ENCODE data around the gene ANKMY1. TPM values are rescaled to one million over a fixed set of nuclear protein-coding genes. Genes with fewer than 3 reads are reported as not detected.

ANKMY1 gene
- total and polyA plus RNA-seq, 4 donors = 9.3 to 34.8 (median 14.8) TPM

DNA sequence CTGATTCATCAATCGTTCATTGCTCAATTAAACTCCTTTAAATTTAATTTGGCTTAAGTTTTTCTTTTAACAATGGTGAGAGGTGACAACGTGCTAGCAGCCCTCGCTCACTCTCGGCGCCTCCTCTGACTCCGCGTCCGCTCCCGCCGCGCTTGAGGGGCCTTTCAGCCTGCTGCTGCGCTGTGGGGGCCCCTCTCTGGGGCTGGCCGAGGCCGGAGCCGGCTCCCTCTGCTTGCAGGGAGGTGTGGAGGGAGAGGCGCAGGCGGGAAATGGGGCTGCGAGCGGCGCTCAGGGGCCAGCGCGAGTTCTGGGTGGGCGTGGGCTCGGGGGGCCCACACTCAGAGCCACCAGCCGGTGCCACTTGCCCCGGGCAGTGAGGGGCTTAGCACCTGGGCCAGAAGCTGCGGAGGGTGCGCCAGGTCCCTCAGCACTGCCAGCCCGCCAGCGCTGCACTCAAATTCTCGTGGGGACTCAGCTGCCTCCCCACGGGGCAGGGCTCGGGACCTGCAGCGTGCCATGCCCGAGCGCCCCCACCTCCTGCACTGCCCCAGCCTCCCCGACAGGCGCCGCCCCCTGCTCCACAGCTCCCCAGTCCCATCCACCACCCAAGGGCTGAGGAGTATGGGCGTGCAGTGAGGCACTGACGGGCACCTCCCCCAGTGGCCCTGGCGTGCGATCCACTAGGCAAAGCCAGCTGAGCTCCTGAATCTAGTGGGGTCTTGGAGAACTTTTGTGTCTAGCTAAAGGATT is 19.6 kb downstream of the ANKMY1 start:
- no peak overlapping the region for H3K27ac ChIP-seq (ENCODE audit: low read depth in 1 of 2, low read length in 1 of 2)
- peaks cover 0 to 12% (median 2%) of the 10 kb centered on the region in 4 donors for H3K36me3 ChIP-seq (ENCODE audit: control insufficient read depth in 4 of 4, insufficient read depth in 4 of 4, low read length in 4 of 4)
- 95 to 97% methylated on average over 43 of the region's 43 CpGs for WGBS, 2 donors
- no peak for ATAC-seq (ENCODE audit: insufficient read depth, low FRiP score)
- H3K27me3 ChIP-seq (ENCODE audit: control insufficient read depth in 3 of 3, insufficient read depth in 3 of 3, low read length in 2 of 3) = no peaks in the 10 kb centered on the region
- TF ChIP-seq, protein P1, sequence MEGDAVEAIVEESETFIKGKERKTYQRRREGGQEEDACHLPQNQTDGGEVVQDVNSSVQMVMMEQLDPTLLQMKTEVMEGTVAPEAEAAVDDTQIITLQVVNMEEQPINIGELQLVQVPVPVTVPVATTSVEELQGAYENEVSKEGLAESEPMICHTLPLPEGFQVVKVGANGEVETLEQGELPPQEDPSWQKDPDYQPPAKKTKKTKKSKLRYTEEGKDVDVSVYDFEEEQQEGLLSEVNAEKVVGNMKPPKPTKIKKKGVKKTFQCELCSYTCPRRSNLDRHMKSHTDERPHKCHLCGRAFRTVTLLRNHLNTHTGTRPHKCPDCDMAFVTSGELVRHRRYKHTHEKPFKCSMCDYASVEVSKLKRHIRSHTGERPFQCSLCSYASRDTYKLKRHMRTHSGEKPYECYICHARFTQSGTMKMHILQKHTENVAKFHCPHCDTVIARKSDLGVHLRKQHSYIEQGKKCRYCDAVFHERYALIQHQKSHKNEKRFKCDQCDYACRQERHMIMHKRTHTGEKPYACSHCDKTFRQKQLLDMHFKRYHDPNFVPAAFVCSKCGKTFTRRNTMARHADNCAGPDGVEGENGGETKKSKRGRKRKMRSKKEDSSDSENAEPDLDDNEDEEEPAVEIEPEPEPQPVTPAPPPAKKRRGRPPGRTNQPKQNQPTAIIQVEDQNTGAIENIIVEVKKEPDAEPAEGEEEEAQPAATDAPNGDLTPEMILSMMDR (IDR thresholded peaks at IDR 0.05; ENCODE audit: control extremely low read depth, extremely low read depth) = no peak
- no peak overlapping the region for H3K4me3 ChIP-seq
- H3K9ac ChIP-seq (ENCODE audit: insufficient read depth in 1 of 2, low read length in 2 of 2) = no peak overlapping the region
- no peaks in the 10 kb centered on the region for H3K4me1 ChIP-seq (ENCODE audit: control insufficient read depth in 5 of 5, insufficient read depth in 5 of 5, low read length in 5 of 5)
- H3K9me3 ChIP-seq (ENCODE audit: control insufficient read depth in 4 of 4, insufficient read depth in 3 of 4, low read length in 3 of 4) = peaks cover 0 to 2% (median 0%) of the 10 kb centered on the region in 4 donors
- DNase-seq = no peak

DNA sequence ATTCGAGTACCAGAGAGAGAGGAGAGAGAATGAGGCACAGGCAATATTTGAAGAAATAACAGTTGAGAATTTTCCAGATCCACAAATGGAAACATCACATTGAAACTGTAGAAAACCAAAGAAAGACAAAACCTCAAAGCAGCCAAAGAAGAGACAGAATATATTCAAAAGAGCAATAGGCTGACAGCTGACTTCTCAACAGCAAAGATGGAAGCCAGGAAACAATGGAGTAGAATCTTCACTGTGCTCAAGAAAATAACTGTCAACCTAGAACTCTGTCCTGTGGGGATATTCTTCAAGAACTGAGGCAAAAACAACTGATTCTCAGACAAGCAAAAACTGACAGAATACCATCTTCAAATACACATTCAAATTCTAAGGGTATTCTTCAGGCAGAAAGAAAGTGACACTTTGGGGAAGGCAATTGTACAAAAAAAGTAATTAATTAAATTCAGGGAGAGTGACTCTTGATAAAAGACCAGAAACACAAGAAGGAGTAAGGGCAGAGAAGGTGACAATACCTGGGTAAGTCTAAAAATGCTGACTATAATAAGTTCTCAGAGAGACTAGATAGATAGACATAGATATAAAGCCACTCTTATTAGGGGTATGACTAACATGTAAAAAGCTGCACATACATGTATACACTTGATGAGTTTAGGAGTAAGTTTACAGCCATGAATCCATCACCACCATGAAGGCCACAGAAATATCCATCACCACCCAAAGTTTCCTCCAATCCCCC is 25.6 kb downstream of the ANKMY1 start:
- Histone ChIP-seq H3K36me3 (ENCODE audit: control insufficient read depth in 4 of 4, insufficient read depth in 4 of 4, low read length in 4 of 4) (peaks cover 0 to 11% (median under 1%) of the 10 kb centered on the region in 4 donors), H3K9me3 (ENCODE audit: control insufficient read depth in 4 of 4, insufficient read depth in 3 of 4, low read length in 3 of 4) (peaks cover 2 to 9% (median 4%) of the 10 kb centered on the region in 4 donors), H3K4me3 (no peak overlapping the region), H3K27ac (ENCODE audit: low read depth in 1 of 2, low read length in 1 of 2) (no peak overlapping the region), H3K9ac (ENCODE audit: insufficient read depth in 1 of 2, low read length in 2 of 2) (no peak overlapping the region), H3K4me1 (ENCODE audit: control insufficient read depth in 5 of 5, insufficient read depth in 5 of 5, low read length in 5 of 5) (no peaks in the 10 kb centered on the region), H3K27me3 (ENCODE audit: control insufficient read depth in 3 of 3, insufficient read depth in 3 of 3, low read length in 2 of 3) (no peaks in the 10 kb centered on the region)
- TF ChIP-seq, protein P1 (IDR thresholded peaks at IDR 0.05; ENCODE audit: control extremely low read depth, extremely low read depth) = no peak
- WGBS, 2 donors = 94 to 100% methylated on average over 1 of the region's 1 CpG
- ATAC-seq (ENCODE audit: insufficient read depth, low FRiP score) = no peak
- DNase-seq = no peak

DNA sequence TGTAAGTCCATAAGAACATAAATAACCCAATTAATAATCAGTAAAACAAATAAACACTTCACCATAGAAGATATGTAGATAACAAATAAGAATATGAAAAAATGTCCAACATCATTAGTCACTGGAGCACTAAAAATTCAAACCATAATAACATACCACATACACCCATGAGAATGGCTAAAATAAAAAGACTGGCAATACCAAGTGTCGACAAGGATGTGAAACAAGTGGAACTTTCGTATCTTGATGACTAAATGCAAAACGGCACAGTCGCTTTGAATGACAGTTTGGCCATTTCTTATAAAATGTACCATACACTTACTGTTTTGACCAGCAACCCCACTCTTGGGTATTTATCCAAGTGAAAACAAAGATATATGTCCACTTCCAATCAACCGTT is 26.8 kb downstream of the ANKMY1 start:
- peaks cover 2 to 9% (median 4%) of the 10 kb centered on the region in 4 donors for H3K9me3 ChIP-seq (ENCODE audit: control insufficient read depth in 4 of 4, insufficient read depth in 3 of 4, low read length in 3 of 4)
- no peak overlapping the region for H3K27ac ChIP-seq (ENCODE audit: low read depth in 1 of 2, low read length in 1 of 2)
- WGBS, 2 donors = 99% methylated on average over 5 of the region's 5 CpGs
- DNase-seq (no peak), ATAC-seq (ENCODE audit: insufficient read depth, low FRiP score) (no peak)
- H3K36me3 ChIP-seq (ENCODE audit: control insufficient read depth in 4 of 4, insufficient read depth in 4 of 4, low read length in 4 of 4) = peaks cover 0 to 12% (median 2%) of the 10 kb centered on the region in 4 donors
- H3K27me3 ChIP-seq (ENCODE audit: control insufficient read depth in 3 of 3, insufficient read depth in 3 of 3, low read length in 2 of 3) = no peaks in the 10 kb centered on the region
- H3K9ac ChIP-seq (ENCODE audit: insufficient read depth in 1 of 2, low read length in 2 of 2) = no peak overlapping the region
- H3K4me1 ChIP-seq (ENCODE audit: control insufficient read depth in 5 of 5, insufficient read depth in 5 of 5, low read length in 5 of 5) = no peaks in the 10 kb centered on the region
- no peak overlapping the region for H3K4me3 ChIP-seq
- TF ChIP-seq, protein P1 (IDR thresholded peaks at IDR 0.05; ENCODE audit: control extremely low read depth, extremely low read depth) = no peak
